GM23248 (cell line): Measurements from ENCODE around the gene MRPL23.

Source experiments
- EZH2 ChIP-seq: fragments of 200-600 bp; sonication (generic); IDR thresholded peaks from 2 replicates; pipeline ENCODE4 v1.6.1; 2018; ENCODE audit warnings: antibody characterized with exemption, mild to moderate bottlenecking; ENCODE audit not compliant: insufficient read depth, poor library complexity, severe bottlenecking
- EZH2phosphoT487 ChIP-seq: fragments of 200-600 bp; sonication (generic); IDR thresholded peaks from 2 replicates; pipeline ENCODE4 v1.6.1; 2018; ENCODE audit warnings: antibody characterized with exemption, moderate library complexity, mild to moderate bottlenecking, low read depth; ENCODE audit not compliant: insufficient read depth

GRCh38 chr11:1932681-1933080, 14.5 kb upstream of the MRPL23 start:
- TF ChIP-seq EZH2 (no peak), EZH2phosphoT487 (no peak)
